Brain microvascular endothelial cell (primary cell): ENCODE measurements around the gene ATP9B.

Source experiments
- DNase-seq: peaks from one replicate; pipeline ENCODE4 v3.0.0-alpha.2; 2020
- H3K27ac ChIP-seq: fragments of 250-450 bp; sonication (Bioruptor Pico); 2 replicates; pipeline ENCODE4 v1.5.1; 2020; ENCODE audit warnings: mild to moderate bottlenecking, moderate library complexity
- H3K27me3 ChIP-seq: fragments of 250-450 bp; sonication (Bioruptor Pico); replicated peaks from 2 replicates; pipeline ENCODE4 v1.5.1; 2020; ENCODE audit warnings: mild to moderate bottlenecking
- H3K36me3 ChIP-seq: fragments of 250-450 bp; sonication (Bioruptor Pico); replicated peaks from 2 replicates; pipeline ENCODE4 v1.5.1; 2020; ENCODE audit warnings: mild to moderate bottlenecking
- H3K4me3 ChIP-seq: 2 replicates; pipeline ENCODE4 v1.5.1; 2011; ENCODE audit warnings: low read depth, mild to moderate bottlenecking, control low read depth, low read length, moderate library complexity
- in situ Hi-C: cut with HindIII; loops from 2 replicates; pipeline ENCODE4 v1.10.0; 2017; ENCODE audit warnings: low sequenced_read_pairs, low pct_ligation_motif_present
- TF ChIP-seq, protein P1 (sequence below): IDR thresholded peaks from 2 replicates; pipeline ENCODE4 v1.5.1; 2011; ENCODE audit warnings: low read depth, mild to moderate bottlenecking, moderate library complexity, low read length, control low read depth, inconsistent platforms; ENCODE audit errors: missing control alignments

The ATP9B gene

DNA sequence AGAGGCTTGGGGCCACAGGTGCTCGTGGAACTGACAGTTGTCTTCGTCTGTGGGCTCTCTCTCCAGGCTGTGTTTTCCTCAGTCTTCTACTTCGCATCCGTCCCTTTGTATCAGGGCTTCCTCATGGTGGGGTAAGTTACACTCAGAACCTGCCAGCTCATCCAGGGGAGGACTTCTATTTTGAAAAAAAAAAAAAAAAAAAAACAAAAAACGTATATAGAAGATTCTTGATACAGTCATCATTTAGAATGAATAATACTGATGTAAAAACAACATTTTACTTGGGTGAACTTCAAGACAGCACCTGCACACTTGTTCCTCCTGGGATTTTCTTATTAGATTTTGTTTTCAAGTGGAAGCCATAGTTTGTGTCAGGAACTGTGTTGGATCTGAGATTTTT, 278.9 kb downstream of the ATP9B start:
- TF ChIP-seq, protein P1, sequence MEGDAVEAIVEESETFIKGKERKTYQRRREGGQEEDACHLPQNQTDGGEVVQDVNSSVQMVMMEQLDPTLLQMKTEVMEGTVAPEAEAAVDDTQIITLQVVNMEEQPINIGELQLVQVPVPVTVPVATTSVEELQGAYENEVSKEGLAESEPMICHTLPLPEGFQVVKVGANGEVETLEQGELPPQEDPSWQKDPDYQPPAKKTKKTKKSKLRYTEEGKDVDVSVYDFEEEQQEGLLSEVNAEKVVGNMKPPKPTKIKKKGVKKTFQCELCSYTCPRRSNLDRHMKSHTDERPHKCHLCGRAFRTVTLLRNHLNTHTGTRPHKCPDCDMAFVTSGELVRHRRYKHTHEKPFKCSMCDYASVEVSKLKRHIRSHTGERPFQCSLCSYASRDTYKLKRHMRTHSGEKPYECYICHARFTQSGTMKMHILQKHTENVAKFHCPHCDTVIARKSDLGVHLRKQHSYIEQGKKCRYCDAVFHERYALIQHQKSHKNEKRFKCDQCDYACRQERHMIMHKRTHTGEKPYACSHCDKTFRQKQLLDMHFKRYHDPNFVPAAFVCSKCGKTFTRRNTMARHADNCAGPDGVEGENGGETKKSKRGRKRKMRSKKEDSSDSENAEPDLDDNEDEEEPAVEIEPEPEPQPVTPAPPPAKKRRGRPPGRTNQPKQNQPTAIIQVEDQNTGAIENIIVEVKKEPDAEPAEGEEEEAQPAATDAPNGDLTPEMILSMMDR = no peak
- Histone ChIP-seq H3K4me3 (no peak overlapping the region), H3K27me3 (no peaks in the 10 kb centered on the region), H3K27ac (no peak overlapping the region), H3K36me3 (peaks cover 11% of the 10 kb centered on the region)
- DNase-seq = no peak
- in situ Hi-C loops = no loop called here

DNA sequence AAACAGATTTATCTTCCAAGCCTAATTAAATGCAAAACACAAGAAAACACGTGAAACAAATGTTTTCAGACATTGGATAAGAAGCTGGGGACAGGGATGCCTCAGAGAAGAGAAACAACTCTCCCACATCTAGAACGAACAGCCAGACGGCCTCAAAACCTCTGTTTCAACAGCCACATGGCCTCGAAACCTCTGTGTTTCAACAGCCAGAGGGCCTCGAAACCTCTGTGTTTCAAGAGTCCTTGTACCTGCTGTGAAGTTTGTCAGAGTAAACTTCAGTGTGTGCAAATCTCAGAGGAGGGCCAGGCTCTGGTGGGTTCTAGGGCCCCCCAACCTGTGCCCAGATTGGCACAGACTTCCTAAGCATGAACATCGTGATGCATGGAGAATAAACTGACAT, 283.2 kb downstream of the ATP9B start:
- DNase-seq = no peak
- H3K4me3 ChIP-seq = no peak overlapping the region
- H3K36me3 ChIP-seq = no peaks in the 10 kb centered on the region
- no peaks in the 10 kb centered on the region for H3K27me3 ChIP-seq
- TF ChIP-seq, protein P1 = no peak
- no peak overlapping the region for H3K27ac ChIP-seq
- in situ Hi-C loops = no loop called here

DNA sequence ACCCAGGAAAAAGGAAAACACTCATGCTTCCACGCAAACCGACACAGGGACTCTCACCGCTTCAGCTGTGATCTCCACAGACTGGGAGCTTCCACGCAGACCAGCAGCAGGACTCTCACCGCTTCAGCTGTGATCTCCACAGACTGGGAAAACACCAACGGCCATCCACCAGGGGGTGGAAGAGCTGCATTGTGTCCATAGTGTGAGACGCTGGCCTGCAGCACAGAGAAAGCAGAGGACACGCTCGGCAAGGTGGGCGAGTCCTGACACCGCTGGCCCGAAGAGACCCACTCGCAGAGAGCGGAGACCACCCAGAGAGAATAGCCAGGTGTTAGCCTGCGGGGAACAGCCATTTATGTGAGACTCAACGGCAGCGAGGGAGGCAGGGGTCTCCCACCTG, 284.1 kb downstream of the ATP9B start:
- in situ Hi-C loops = no loop called here
- Histone ChIP-seq H3K27me3 (no peaks in the 10 kb centered on the region), H3K36me3 (no peaks in the 10 kb centered on the region), H3K27ac (no peak overlapping the region), H3K4me3 (no peak overlapping the region)
- DNase-seq = peak; percentile 27
- TF ChIP-seq, protein P1 = peak; percentile 71

DNA sequence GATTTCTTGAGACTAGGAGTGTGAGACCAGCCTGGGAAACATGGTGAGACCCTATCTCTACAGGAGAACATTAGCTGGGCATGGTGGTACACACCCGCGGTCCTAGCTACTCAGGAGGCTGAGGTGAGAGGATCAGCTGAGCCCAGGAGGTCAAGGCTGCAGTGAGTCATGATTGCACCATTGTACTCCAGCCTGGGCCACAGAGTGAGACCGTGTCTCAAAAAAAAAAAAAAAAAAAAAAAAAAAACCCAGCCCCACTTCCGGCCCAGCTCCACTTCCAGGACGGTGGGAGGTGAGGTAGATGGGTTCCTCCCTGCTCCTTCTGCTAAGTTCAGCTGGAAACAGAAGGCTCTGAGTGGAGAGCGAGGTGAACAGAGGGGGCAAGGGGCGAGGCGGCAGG, 285.2 kb downstream of the ATP9B start:
- Histone ChIP-seq H3K4me3 (no peak overlapping the region), H3K27ac (no peak overlapping the region), H3K27me3 (no peaks in the 10 kb centered on the region), H3K36me3 (no peaks in the 10 kb centered on the region)
- TF ChIP-seq, protein P1 = no peak
- no peak for DNase-seq
- in situ Hi-C loops = no loop called here

DNA sequence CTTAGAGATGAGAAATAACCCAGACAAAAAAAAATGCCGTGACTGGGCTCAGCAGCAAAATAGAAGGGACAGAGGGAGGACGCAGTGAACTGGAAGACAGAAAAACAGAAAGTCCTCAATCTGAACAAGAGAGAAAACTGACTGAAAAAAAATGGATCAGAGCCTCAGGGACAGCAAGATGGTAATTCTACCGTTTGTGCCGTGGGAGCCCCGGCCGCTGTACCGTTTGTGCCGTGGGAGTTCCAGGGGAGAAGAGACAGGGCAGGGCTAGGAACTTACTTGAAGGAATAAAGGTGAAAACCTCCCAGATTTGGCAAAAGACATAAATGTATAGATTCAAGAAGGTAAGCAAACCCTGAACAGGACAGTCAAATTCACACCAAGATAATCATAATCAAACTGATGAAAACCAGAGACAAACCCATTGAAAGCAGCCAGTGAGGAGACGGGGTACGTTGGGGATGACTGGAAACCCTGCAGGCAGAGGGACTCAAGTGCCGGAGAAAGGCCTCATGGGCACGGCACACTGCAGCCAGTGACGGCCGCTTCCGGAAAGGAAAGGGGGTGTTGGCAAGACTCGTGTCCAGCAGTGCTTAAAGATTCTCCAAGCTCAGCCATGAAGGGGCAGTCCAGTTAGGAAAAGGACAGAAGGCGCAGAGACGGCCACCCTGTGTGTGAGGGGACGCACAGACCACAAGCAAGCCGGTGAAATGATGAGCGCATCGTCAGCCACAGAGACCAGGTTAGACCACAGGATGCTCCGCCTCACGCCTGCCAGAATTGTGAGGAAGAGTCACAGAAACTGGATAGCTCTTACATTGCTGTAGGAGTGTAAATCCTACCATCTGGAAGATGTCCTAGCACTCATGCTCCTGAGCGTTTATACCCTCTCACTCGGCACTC, 286.5 kb downstream of the ATP9B start:
- Histone ChIP-seq H3K36me3 (no peaks in the 10 kb centered on the region), H3K27ac (no peak overlapping the region), H3K27me3 (no peaks in the 10 kb centered on the region), H3K4me3 (no peak overlapping the region)
- in situ Hi-C loops = no loop called here
- DNase-seq = no peak
- TF ChIP-seq, protein P1 = no peak
